HG02852 (cell line): ENCODE results near the gene STIM1.
"Not testable (repeated sequence)": the region's sequence is repeated elsewhere in the genome, so short reads cannot be mapped to it uniquely, and the experiment has no call there.

Source experiments
- ATAC-seq: cut with Tn5 transposase; IDR thresholded peaks from one replicate; pipeline ENCODE4 v1.9.1; 2021; ENCODE audit warnings: mild to moderate bottlenecking, moderate library complexity; ENCODE audit not compliant: unreplicated experiment

The STIM1 gene

GRCh38 chr11:3854977-3855807 lies at the start of gene STIM1:
STIM1 (plus strand) TSS chr11:3855664; CDS start chr11:3856271, 607 bp downstream.
- ATAC-seq, result peak; percentile 59

GRCh38 chr11:3807909-3808860 lies 47.3 kb upstream of the STIM1 start, which contains the start of gene PGAP2:
PGAP2 (plus strand) TSS chr11:3808560; CDS start chr11:3811260, 2,700 bp downstream.
- ATAC-seq, result peak; percentile 69

GRCh38 chr11:3808861-3809623 lies 46.4 kb upstream of the STIM1 start:
- ATAC-seq, result peak; percentile 68

GRCh38 chr11:3809624-3809928 lies 45.9 kb upstream of the STIM1 start:
- ATAC-seq, result no peak

- ATAC-seq, result no peak
Observed at GRCh38 chr11:3810446-3810845, 45.0 kb upstream of the STIM1 start.

- ATAC-seq, result no peak
Observed at GRCh38 chr11:3810951-3811350, 44.5 kb upstream of the STIM1 start.

GRCh38 chr11:3814832-3815231 lies 40.6 kb upstream of the STIM1 start:
- ATAC-seq, result not testable (repeated sequence)

GRCh38 chr11:3815845-3816244 lies 39.6 kb upstream of the STIM1 start:
- no peak for ATAC-seq

- ATAC-seq, result no peak
Observed at GRCh38 chr11:3816673-3817072, 38.8 kb upstream of the STIM1 start.

GRCh38 chr11:3817181-3817800 lies 38.2 kb upstream of the STIM1 start:
- ATAC-seq, result no peak

GRCh38 chr11:3820971-3821370 lies 34.5 kb upstream of the STIM1 start:
- ATAC-seq, result no peak

GRCh38 chr11:3822312-3822711 lies 33.2 kb upstream of the STIM1 start:
- no peak for ATAC-seq

- no peak for ATAC-seq
Observed at GRCh38 chr11:3823303-3823702, 32.2 kb upstream of the STIM1 start.

GRCh38 chr11:3823762-3824506 lies 31.5 kb upstream of the STIM1 start:
- ATAC-seq, result no peak

- ATAC-seq, result peak; percentile 85
Observed at GRCh38 chr11:3824714-3825472, 30.6 kb upstream of the STIM1 start.

- ATAC-seq, result no peak
Observed at GRCh38 chr11:3825473-3826154, 29.9 kb upstream of the STIM1 start.

GRCh38 chr11:3826721-3827120 lies 28.7 kb upstream of the STIM1 start:
- no peak for ATAC-seq

GRCh38 chr11:3827434-3828186 lies 27.9 kb upstream of the STIM1 start:
- ATAC-seq, result no peak
